Esophagus squamous epithelium (tissue), 4 donors: ENCODE results near the gene CA5A.
"Not testable (repeated sequence)": the region's sequence is repeated elsewhere in the genome, so short reads cannot be mapped to it uniquely, and the experiment has no call there.

ENCODE experiments used
- POLR2A ChIP-seq, 4 donors: fragments of 450-650 bp; IDR thresholded peaks; one replicate each; pipeline ENCODE4 v1.6.1; 2017; ENCODE audit warnings: antibody characterized with exemption in 4 of 4, mild to moderate bottlenecking in 4 of 4, moderate library complexity in 3 of 4
- TF ChIP-seq, protein P1 (sequence below), 6 experiments: fragments of 450-650 bp in 4 of 6; fragments of 200-600 bp in 2 of 6; sonication (generic) in 2 of 6; IDR thresholded peaks; one replicate each; pipeline ENCODE4 v1.5.1; 2016 to 2019; ENCODE audit warnings: antibody characterized with exemption in 6 of 6, mild to moderate bottlenecking in 4 of 6, moderate library complexity in 4 of 6

DNA sequence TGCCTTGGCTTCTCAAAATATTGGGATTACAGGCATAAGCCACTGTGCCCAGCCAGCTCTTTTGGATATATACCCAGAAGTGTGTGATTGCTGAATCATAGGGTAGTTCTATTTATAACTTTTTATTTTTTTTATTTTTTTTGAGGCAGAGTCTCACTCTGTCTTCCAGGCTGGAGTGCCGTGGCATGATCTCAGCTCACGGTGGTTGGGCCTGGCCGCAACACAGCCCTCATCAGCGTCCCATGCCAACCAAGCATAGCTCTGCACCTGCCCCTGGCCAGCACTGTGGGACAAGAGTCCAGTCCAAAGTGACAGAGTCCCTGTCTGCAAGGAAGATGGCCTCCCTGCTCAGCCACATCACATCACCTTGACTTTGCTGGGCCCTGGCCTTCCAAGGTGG lies 42.3 kb downstream of the CA5A start:
- TF ChIP-seq, protein P1, sequence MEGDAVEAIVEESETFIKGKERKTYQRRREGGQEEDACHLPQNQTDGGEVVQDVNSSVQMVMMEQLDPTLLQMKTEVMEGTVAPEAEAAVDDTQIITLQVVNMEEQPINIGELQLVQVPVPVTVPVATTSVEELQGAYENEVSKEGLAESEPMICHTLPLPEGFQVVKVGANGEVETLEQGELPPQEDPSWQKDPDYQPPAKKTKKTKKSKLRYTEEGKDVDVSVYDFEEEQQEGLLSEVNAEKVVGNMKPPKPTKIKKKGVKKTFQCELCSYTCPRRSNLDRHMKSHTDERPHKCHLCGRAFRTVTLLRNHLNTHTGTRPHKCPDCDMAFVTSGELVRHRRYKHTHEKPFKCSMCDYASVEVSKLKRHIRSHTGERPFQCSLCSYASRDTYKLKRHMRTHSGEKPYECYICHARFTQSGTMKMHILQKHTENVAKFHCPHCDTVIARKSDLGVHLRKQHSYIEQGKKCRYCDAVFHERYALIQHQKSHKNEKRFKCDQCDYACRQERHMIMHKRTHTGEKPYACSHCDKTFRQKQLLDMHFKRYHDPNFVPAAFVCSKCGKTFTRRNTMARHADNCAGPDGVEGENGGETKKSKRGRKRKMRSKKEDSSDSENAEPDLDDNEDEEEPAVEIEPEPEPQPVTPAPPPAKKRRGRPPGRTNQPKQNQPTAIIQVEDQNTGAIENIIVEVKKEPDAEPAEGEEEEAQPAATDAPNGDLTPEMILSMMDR (IDR thresholded peaks at IDR 0.05): not testable (repeated sequence)
- TF ChIP-seq POLR2A (IDR thresholded peaks at IDR 0.05): not testable (repeated sequence)
